Sigmoid colon (tissue), 4 donors: ENCODE results near the gene FAM237A.

Experiments used
- CTCF ChIP-seq, 4 experiments: fragments of 450-650 bp in 3 of 4; fragments of 200-600 bp in 1 of 4; IDR thresholded peaks; one replicate each; pipeline ENCODE4 v1.5.1; 2016 to 2019; ENCODE audit warnings: antibody characterized with exemption in 4 of 4, mild to moderate bottlenecking in 3 of 4, moderate library complexity in 2 of 4
- EP300 ChIP-seq, 4 donors: sonication (generic); formaldehyde crosslinking; IDR thresholded peaks; one replicate each; pipeline ENCODE4 v1.6.1; 2017; ENCODE audit warnings: antibody characterized with exemption in 4 of 4
- POLR2A ChIP-seq, 2 donors: fragments of 450-650 bp; IDR thresholded peaks; one replicate each; pipeline ENCODE4 v1.6.1; 2016; ENCODE audit warnings: antibody characterized with exemption in 2 of 2, mild to moderate bottlenecking in 2 of 2, moderate library complexity in 2 of 2
- POLR2AphosphoS5 ChIP-seq, 4 donors: sonication (generic); formaldehyde crosslinking; IDR thresholded peaks; one replicate each; pipeline ENCODE4 v1.6.1; 2017; ENCODE audit warnings: antibody characterized with exemption in 4 of 4

- TF ChIP-seq POLR2AphosphoS5 (IDR thresholded peaks at IDR 0.05) (no peak), POLR2A (IDR thresholded peaks at IDR 0.05) (no peak), CTCF (IDR thresholded peaks at IDR 0.05) (no peak), EP300 (IDR thresholded peaks at IDR 0.05) (no peak)
These were observed 26.1 kb upstream of the FAM237A start for GRCh38 chr2:206616151-206616550.
